Body of pancreas (tissue), 4 donors: Measurements from ENCODE around the gene INPP5K. TPM values are rescaled to one million over a fixed set of nuclear protein-coding genes. Genes with fewer than 3 reads are reported as not detected.

Experiments
- ATAC-seq: fragments of 150-250 bp; one replicate; pipeline ENCODE4 v1.9.1; 2016
- DNase-seq, 4 donors: peaks; one replicate each; pipeline ENCODE4 v3.0.0-alpha.2; 2019
- H3K27ac ChIP-seq, 4 donors: fragments of 200-600 bp; sonication (generic); 1 replicate in 3 of 4; 2 replicates in 1 of 4; pipeline versions ENCODE4 v1.5.1 to v1.6.1; 2016 to 2019; ENCODE audit warnings: mild to moderate bottlenecking in 1 of 4, mixed read lengths in 1 of 4, moderate library complexity in 1 of 4
- H3K27me3 ChIP-seq, 2 donors: fragments of 200-600 bp; sonication (generic); one replicate each; pipeline ENCODE4 v1.6.0; 2016; ENCODE audit warnings: mild to moderate bottlenecking in 1 of 2
- H3K36me3 ChIP-seq, 2 donors: fragments of 200-600 bp; sonication (generic); replicated peaks in 1 of 2; 2 replicates each; pipeline ENCODE4 v1.5.1; 2016; ENCODE audit warnings: low read depth in 2 of 2; ENCODE audit not compliant: insufficient read depth in 1 of 2
- H3K4me1 ChIP-seq: fragments of 200-600 bp; sonication (generic); one replicate; pipeline ENCODE4 v1.6.0; 2016
- H3K4me3 ChIP-seq, 2 donors: fragments of 200-600 bp; sonication (generic); 1 replicate in 1 of 2; 2 replicates in 1 of 2; pipeline ENCODE4 v1.5.1; 2016 to 2019
- H3K9me3 ChIP-seq, 3 donors: fragments of 200-600 bp; sonication (generic); 1 replicate in 2 of 3; 2 replicates in 1 of 3; pipeline ENCODE4 v1.5.1; 2016
- CTCF ChIP-seq, 7 experiments: fragments of 450-650 bp in 4 of 7; fragments of 200-600 bp in 3 of 7; sonication (generic) in 3 of 7; IDR thresholded peaks; one replicate each; pipeline ENCODE4 v1.5.1; 2016 to 2019; ENCODE audit warnings: antibody characterized with exemption in 7 of 7
- POLR2A ChIP-seq, 3 donors: fragments of 450-650 bp; IDR thresholded peaks; one replicate each; pipeline ENCODE4 v1.6.1; 2016; ENCODE audit warnings: antibody characterized with exemption in 3 of 3, mild to moderate bottlenecking in 2 of 3
- WGBS, 2 donors: methylation state at CpG; one replicate each; pipeline ENCODE4 v1.1.5; 2017; 5-methylcytosine and 5-hydroxymethylcytosine counted together
- intact Hi-C: fragments of 100-400 bp; cut with DNase I; formaldehyde crosslinking; loops from one replicate; pipeline ENCODE4 v1.15.1; 2023
- total RNA-seq, 2 donors: library from RNA; depleted of rRNA; stranded (reverse); fragments of >200 nt; gene quantifications; one replicate each; pipeline ENCODE4 v1.1.0, GENCODE V29; 2016

Gene INPP5K
- total RNA-seq, 2 donors from 2014 or later: 26.4 to 34.2 TPM

- TF ChIP-seq POLR2A (IDR thresholded peaks at IDR 0.05) (no peak), CTCF (IDR thresholded peaks at IDR 0.05) (no peak)
- no peak for ATAC-seq
These were observed 30.0 kb upstream of the INPP5K start for GRCh38 chr17:1546292-1546922.

GRCh38 chr17:1545618-1546017, 29.2 kb upstream of the INPP5K start:
- no peak overlapping the region for H3K4me3 ChIP-seq
- peaks cover 6 to 16% of the 10 kb centered on the region in 2 donors for H3K36me3 ChIP-seq
- TF ChIP-seq CTCF (IDR thresholded peaks at IDR 0.05) (no peak), POLR2A (IDR thresholded peaks at IDR 0.05) (no peak)
- no peaks in the 10 kb centered on the region for H3K4me1 ChIP-seq
- H3K27ac ChIP-seq: no peak overlapping the region
- ATAC-seq: no peak
- intact Hi-C loops: no loop called here
- H3K27me3 ChIP-seq: no peaks in the 10 kb centered on the region
- no peaks in the 10 kb centered on the region for H3K9me3 ChIP-seq
- WGBS, 2 donors: 81 to 90% methylated on average over 9 of the region's 9 CpGs
- no peak for DNase-seq

More at GRCh38 chr17:1546292-1546922, 30.0 kb upstream of the INPP5K start:
- Histone ChIP-seq H3K4me3 (no peak overlapping the region), H3K27me3 (no peaks in the 10 kb centered on the region), H3K4me1 (no peaks in the 10 kb centered on the region), H3K27ac (no peak overlapping the region), H3K36me3 (peaks cover 4 to 12% of the 10 kb centered on the region in 2 donors), H3K9me3 (no peaks in the 10 kb centered on the region)
- intact Hi-C loops: no loop called here
- 93 to 98% methylated on average over 5 to 6 of the region's 6 CpGs for WGBS, 2 donors
- DNase-seq: no peak

- H3K36me3 ChIP-seq: peaks cover 10 to 12% of the 10 kb centered on the region in 2 donors
These were observed 25.9 kb upstream of the INPP5K start for GRCh38 chr17:1542316-1542715.

GRCh38 chr17:1541367-1541904, 25.0 kb upstream of the INPP5K start:
- TF ChIP-seq POLR2A (IDR thresholded peaks at IDR 0.05) (no peak), CTCF (IDR thresholded peaks at IDR 0.05) (no peak)

More at GRCh38 chr17:1542316-1542715, 25.9 kb upstream of the INPP5K start:
- Histone ChIP-seq H3K4me1 (no peaks in the 10 kb centered on the region), H3K27ac (no peak overlapping the region), H3K9me3 (no peaks in the 10 kb centered on the region), H3K27me3 (no peaks in the 10 kb centered on the region), H3K4me3 (no peak overlapping the region)
- TF ChIP-seq POLR2A (IDR thresholded peaks at IDR 0.05): no peak
- no peak for TF ChIP-seq CTCF (IDR thresholded peaks at IDR 0.05)
- 84 to 87% methylated on average over 8 of the region's 8 CpGs for WGBS, 2 donors
- no peak for DNase-seq
- no peak for ATAC-seq
- intact Hi-C loops: no loop called here

GRCh38 chr17:1539811-1540210, 23.4 kb upstream of the INPP5K start:
- peaks cover 10 to 19% of the 10 kb centered on the region in 2 donors for H3K36me3 ChIP-seq
- TF ChIP-seq POLR2A (IDR thresholded peaks at IDR 0.05): no peak
- TF ChIP-seq CTCF (IDR thresholded peaks at IDR 0.05): no peak

More at GRCh38 chr17:1541367-1541904, 25.0 kb upstream of the INPP5K start:
- H3K27ac ChIP-seq: no peak overlapping the region
- no peak overlapping the region for H3K4me3 ChIP-seq
- 95 to 98% methylated on average over 4 of the region's 4 CpGs for WGBS, 2 donors
- H3K9me3 ChIP-seq: no peaks in the 10 kb centered on the region
- no peaks in the 10 kb centered on the region for H3K4me1 ChIP-seq
- intact Hi-C loops: no loop called here
- no peaks in the 10 kb centered on the region for H3K27me3 ChIP-seq
- ATAC-seq: no peak
- H3K36me3 ChIP-seq: peaks cover 10 to 12% of the 10 kb centered on the region in 2 donors
- DNase-seq: no peak

More at GRCh38 chr17:1539811-1540210, 23.4 kb upstream of the INPP5K start:
- no peak for ATAC-seq
- H3K4me1 ChIP-seq: no peaks in the 10 kb centered on the region
- H3K27me3 ChIP-seq: no peaks in the 10 kb centered on the region
- no peak overlapping the region for H3K4me3 ChIP-seq
- H3K9me3 ChIP-seq: no peaks in the 10 kb centered on the region
- WGBS, 2 donors: 85 to 92% methylated on average over 15 of the region's 15 CpGs
- DNase-seq: no peak
- intact Hi-C loops: no loop called here
- H3K27ac ChIP-seq: no peak overlapping the region
